ENCODE results near the gene MGAT4A.

- TF ChIP-seq POLR2A (IDR thresholded peaks at IDR 0.05) (no peak), CTCF (IDR thresholded peaks at IDR 0.05) (no peak)
These were observed 123.2 kb downstream of the MGAT4A start for GRCh38 chr2:98607741-98608115.

All from suprapubic skin (tissue), 3 donors.